ENCODE data around the gene FARS2.
"Not testable (repeated sequence)": the region's sequence is repeated elsewhere in the genome, so short reads cannot be mapped to it uniquely, and the experiment has no call there.

FARS2 gene

GRCh38 chr6:5550631-5551030 is 289.3 kb downstream of the FARS2 start:
- no peak for DNase-seq

GRCh38 chr6:5552243-5552642 is 290.9 kb downstream of the FARS2 start:
- no peak for DNase-seq

- DNase-seq, result no peak
These were observed 292.5 kb downstream of the FARS2 start for GRCh38 chr6:5553767-5554166.

- no peak for DNase-seq
These were observed 292.9 kb downstream of the FARS2 start for GRCh38 chr6:5554226-5554625.

- no peak for DNase-seq
These were observed 294.7 kb downstream of the FARS2 start for GRCh38 chr6:5556011-5556410.

- DNase-seq, result no peak
These were observed 296.2 kb downstream of the FARS2 start for GRCh38 chr6:5557506-5557905.

- no peak for DNase-seq
These were observed 298.3 kb downstream of the FARS2 start for GRCh38 chr6:5559651-5560050.

GRCh38 chr6:5562277-5562676 is 301.0 kb downstream of the FARS2 start:
- DNase-seq, result no peak

GRCh38 chr6:5563086-5563485 is 301.8 kb downstream of the FARS2 start:
- no peak for DNase-seq

- DNase-seq, result not testable (repeated sequence)
These were observed 303.4 kb downstream of the FARS2 start for GRCh38 chr6:5564746-5565145.

- DNase-seq, result no peak
These were observed 304.7 kb downstream of the FARS2 start for GRCh38 chr6:5565971-5566370.

- no peak for DNase-seq
These were observed 305.4 kb downstream of the FARS2 start for GRCh38 chr6:5566718-5567117.

GRCh38 chr6:5567352-5567751 is 306.0 kb downstream of the FARS2 start:
- no peak for DNase-seq

- no peak for DNase-seq
These were observed 306.6 kb downstream of the FARS2 start for GRCh38 chr6:5567890-5568289.

- DNase-seq, result peak; percentile 12
These were observed 308.2 kb downstream of the FARS2 start for GRCh38 chr6:5569491-5569890.

GRCh38 chr6:5570641-5571040 is 309.3 kb downstream of the FARS2 start:
- DNase-seq, result no peak

GRCh38 chr6:5580736-5581581 is 319.6 kb downstream of the FARS2 start:
- no peak for DNase-seq

GRCh38 chr6:5582762-5583161 is 321.4 kb downstream of the FARS2 start:
- no peak for DNase-seq

- no peak for DNase-seq
These were observed 322.2 kb downstream of the FARS2 start for GRCh38 chr6:5583528-5583927.

- peak; percentile 61 for DNase-seq
These were observed 322.8 kb downstream of the FARS2 start for GRCh38 chr6:5584078-5584482.

GRCh38 chr6:5587648-5588047 is 326.3 kb downstream of the FARS2 start:
- DNase-seq, result no peak

- no peak for DNase-seq
These were observed 328.3 kb downstream of the FARS2 start for GRCh38 chr6:5589422-5590141.

- no peak for DNase-seq
These were observed 328.9 kb downstream of the FARS2 start for GRCh38 chr6:5590187-5590586.

- no peak for DNase-seq
These were observed 331.7 kb downstream of the FARS2 start for GRCh38 chr6:5592886-5593519.
